Uterine smooth muscle cell (primary cell): ENCODE results near the gene PTTG1IP2. TPM values are rescaled to one million over a fixed set of nuclear protein-coding genes. Genes with fewer than 3 reads are reported as not detected.

Experiments used
- total RNA-seq: library from RNA; depleted of rRNA; stranded (reverse); fragments of >200 nt; gene quantifications from 2 replicates; pipeline ENCODE4 v1.2.3, GENCODE V29; 2014

The PTTG1IP2 gene
- total RNA-seq, result not detected in 2 replicates

GRCh38 chr7:90469554-90469953 lies at the start of gene PTTG1IP2:
PTTG1IP2 (plus strand) TSS chr7:90469639; CDS start chr7:90469787, 148 bp downstream.

Other genes with a start within 250 kb of the PTTG1IP2 start
- 4.4 and 6.2 TPM in 2 replicates for gene CFAP69, start 224.5 kb upstream of the PTTG1IP2 start, total RNA-seq
- gene FAM237B, start 148.3 kb upstream of the PTTG1IP2 start, total RNA-seq, result 0.12 and 0.22 TPM in 2 replicates
- 14.9 and 32.1 TPM in 2 replicates for gene GTPBP10, start 122.9 kb upstream of the PTTG1IP2 start, total RNA-seq
- gene CLDN12, start 66.2 kb upstream of the PTTG1IP2 start, total RNA-seq, result 51.5 and 66.2 TPM in 2 replicates
- gene CDK14, start 126.7 kb downstream of the PTTG1IP2 start, total RNA-seq, result 49.6 and 57.8 TPM in 2 replicates